ENCODE data around the gene FOXK2. TPM values are rescaled to one million over a fixed set of nuclear protein-coding genes. Genes with fewer than 3 reads are reported as not detected.

The FOXK2 gene
- total and polyA plus RNA-seq, 2 of the 8 experiments (the other 6 are each of a cell fraction or from before 2014, with no cell fraction given): 34.7 to 64.9 TPM

- TF ChIP-seq CHD7 (IDR thresholded peaks at IDR 0.05; ENCODE audit: insufficient replicate concordance, low read length): no peak
- no peak for TF ChIP-seq GTF2F1 (IDR thresholded peaks at IDR 0.05; ENCODE audit: borderline replicate concordance, low read depth, low read length)
- TF ChIP-seq KDM1A (IDR thresholded peaks at IDR 0.05; ENCODE audit: borderline replicate concordance, low read length): no peak
- TF ChIP-seq CBX8 (IDR thresholded peaks at IDR 0.05; ENCODE audit: borderline replicate concordance, low read depth, low read length): no peak
- TF ChIP-seq TAF1 (IDR thresholded peaks at IDR 0.05; ENCODE audit: low read depth, low read length): no peak
- TF ChIP-seq CHD2 (IDR thresholded peaks at IDR 0.05; ENCODE audit: low read length): no peak
These were observed 118.7 kb downstream of the FOXK2 start (continued) for GRCh38 chr17:82638183-82638773.
